Peyer's patch (tissue), 4 donors: ENCODE results near the gene XPC.

ENCODE experiments used
- POLR2A ChIP-seq, 2 donors: fragments of 450-650 bp; IDR thresholded peaks; one replicate each; pipeline ENCODE4 v1.5.1; 2017; ENCODE audit warnings: antibody characterized with exemption in 2 of 2, mild to moderate bottlenecking in 2 of 2, moderate library complexity in 2 of 2
- TF ChIP-seq, protein P1 (sequence below), 6 experiments: fragments of 450-650 bp in 4 of 6; fragments of 200-600 bp in 2 of 6; sonication (generic) in 1 of 6; IDR thresholded peaks; one replicate each; pipeline ENCODE4 v1.5.1; 2017 to 2019; ENCODE audit warnings: antibody characterized with exemption in 6 of 6, mild to moderate bottlenecking in 3 of 6, moderate library complexity in 1 of 6

DNA sequence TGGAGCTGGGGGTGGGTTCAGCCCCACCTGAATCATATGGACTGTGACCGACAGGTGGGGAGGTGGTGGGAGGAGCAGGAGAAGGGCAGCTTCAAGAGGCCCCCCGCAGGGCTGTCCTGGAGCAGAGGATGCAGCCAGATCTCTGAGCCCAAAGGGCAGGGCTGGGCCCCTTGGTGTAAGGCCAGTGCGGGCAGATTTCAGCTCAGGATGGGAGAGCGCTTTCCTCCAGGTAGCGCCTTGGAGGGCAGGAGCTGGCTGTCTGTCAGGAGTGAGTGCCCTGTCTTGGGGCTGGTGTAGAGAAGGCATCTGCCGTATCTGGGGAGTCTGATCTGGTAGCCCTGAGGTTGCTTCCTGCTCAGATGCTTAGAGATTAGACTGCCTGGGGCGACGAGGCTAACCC, 46.3 kb downstream of the XPC start:
- TF ChIP-seq, protein P1, sequence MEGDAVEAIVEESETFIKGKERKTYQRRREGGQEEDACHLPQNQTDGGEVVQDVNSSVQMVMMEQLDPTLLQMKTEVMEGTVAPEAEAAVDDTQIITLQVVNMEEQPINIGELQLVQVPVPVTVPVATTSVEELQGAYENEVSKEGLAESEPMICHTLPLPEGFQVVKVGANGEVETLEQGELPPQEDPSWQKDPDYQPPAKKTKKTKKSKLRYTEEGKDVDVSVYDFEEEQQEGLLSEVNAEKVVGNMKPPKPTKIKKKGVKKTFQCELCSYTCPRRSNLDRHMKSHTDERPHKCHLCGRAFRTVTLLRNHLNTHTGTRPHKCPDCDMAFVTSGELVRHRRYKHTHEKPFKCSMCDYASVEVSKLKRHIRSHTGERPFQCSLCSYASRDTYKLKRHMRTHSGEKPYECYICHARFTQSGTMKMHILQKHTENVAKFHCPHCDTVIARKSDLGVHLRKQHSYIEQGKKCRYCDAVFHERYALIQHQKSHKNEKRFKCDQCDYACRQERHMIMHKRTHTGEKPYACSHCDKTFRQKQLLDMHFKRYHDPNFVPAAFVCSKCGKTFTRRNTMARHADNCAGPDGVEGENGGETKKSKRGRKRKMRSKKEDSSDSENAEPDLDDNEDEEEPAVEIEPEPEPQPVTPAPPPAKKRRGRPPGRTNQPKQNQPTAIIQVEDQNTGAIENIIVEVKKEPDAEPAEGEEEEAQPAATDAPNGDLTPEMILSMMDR (IDR thresholded peaks at IDR 0.05), result no peak
- no peak for TF ChIP-seq POLR2A (IDR thresholded peaks at IDR 0.05)
